Activated CD8-positive, alpha-beta memory T cell treated with anti-CD3 and anti-CD28 coated beads, Interleukin-2, amount 50 U/mL, for 48 hours (primary cell): ENCODE measurements around the gene MRAP2.

Experiments
- DNase-seq: peaks from one replicate; pipeline ENCODE4 v3.0.0-alpha.2; 2020

Gene MRAP2, protein sequence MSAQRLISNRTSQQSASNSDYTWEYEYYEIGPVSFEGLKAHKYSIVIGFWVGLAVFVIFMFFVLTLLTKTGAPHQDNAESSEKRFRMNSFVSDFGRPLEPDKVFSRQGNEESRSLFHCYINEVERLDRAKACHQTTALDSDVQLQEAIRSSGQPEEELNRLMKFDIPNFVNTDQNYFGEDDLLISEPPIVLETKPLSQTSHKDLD

GRCh38 chr6:84033523-84034451 lies at the start of gene MRAP2:
Gene MRAP2 (plus strand): TSS chr6:84033772. CDS start chr6:84055319, 21,547 bp downstream.
- peak; percentile 55 for DNase-seq

- DNase-seq = no peak
These were observed 49.2 kb upstream of the MRAP2 start for GRCh38 chr6:83984411-83984810.

- no peak for DNase-seq
These were observed 48.3 kb upstream of the MRAP2 start for GRCh38 chr6:83985308-83985713.

DNA sequence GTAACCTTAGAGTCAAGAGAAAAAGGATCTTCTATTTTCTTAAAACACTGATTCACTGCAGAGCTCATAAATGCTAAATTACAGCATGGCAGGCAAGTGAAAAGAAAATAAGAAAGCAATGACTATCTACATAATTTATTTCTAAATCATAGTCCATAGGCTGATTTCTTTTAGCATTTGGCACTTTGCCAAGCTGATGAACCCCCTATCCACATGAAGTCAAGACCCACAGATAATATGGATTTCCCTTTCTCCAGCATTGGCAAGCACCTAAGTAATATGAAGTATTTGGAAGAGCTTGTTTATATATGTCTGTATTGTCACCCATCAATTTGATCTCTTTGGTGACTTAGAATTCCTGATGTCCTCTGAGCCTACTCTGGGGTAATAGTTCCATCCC lies 47.9 kb upstream of the MRAP2 start:
- DNase-seq = no peak

DNA sequence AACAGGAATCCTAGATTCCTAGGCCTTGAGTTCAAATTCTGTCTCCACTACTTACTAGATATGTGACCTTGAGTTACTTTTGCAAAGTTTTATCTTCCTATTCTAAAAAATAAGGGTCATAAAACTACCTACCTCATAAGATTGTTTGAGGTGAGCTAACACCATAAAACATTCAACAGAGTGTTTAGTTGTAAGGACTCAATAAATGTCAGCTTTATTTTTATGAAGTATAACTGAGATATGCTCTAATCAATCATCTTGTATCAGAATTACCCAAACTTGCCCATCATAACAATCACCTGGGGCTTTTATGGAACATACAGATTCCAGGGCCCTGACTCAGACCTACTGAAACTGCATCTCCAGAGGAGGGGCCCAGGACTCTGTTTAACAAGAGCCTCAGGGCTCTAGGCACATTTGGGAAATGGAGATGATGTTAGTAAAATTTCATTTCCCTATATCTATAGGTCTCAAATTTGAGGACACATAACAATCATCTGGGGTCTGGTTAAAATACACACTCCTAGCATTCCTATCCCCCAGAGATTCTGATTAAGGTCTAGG lies 35.5 kb upstream of the MRAP2 start:
- no peak for DNase-seq

DNA sequence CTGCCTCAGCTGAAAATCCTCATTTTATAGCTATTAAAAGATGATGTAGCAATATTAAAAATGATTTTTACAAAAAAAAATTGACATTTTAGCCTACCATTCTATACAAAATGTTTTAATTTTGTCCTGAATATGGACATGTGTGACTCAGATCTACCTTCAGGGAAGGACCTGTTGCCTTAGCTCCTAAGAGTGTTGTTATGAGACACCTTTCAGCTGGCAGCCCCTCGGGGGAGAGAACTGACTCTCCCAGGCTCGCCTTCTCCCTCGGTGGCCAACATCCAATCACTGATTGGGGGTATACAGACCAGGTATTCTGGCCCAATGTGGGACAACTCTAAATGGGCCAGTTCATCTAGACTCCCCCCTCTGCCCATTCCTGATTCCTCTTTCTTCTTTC lies 32.5 kb upstream of the MRAP2 start:
- DNase-seq = no peak

DNA sequence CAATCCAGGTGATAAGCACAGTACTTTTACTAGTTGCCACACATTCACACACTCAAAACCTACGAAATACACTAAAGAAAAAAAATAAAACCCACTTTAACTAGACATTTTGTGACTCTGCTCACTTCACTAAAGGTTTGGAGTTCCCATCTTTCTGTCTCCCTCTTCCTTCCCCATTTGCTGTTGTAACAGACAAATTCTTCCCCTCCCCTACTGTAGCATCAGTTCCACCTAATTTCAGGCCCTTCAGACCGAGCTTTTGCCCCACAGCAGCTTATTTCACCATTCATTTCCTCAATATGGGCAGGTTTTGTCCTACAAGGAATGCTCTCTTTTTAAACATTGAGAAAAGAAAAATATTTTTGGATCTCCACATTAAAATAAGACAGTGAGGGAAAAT lies 31.3 kb upstream of the MRAP2 start:
- DNase-seq = no peak

- no peak for DNase-seq
These were observed 30.4 kb upstream of the MRAP2 start for GRCh38 chr6:84003131-84003530.

DNA sequence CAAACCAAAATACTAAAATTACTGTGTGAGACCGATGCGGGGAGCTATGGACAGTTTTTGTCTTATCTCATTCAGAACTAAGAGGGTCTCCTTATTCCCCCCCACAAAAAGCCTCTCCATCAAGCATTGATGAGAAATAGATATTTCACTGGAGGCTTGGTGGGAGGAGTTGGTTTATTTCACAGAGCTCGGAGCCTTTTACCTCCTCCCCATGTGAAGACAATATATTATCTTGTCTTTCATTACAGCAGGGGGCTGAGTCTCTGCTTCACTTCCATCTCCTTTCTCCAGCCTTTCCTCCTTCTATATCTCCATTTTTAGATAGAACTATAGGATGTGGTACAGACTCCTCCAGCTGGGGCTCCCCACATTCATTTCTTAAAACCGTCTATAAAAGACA lies 29.9 kb upstream of the MRAP2 start:
- no peak for DNase-seq

DNA sequence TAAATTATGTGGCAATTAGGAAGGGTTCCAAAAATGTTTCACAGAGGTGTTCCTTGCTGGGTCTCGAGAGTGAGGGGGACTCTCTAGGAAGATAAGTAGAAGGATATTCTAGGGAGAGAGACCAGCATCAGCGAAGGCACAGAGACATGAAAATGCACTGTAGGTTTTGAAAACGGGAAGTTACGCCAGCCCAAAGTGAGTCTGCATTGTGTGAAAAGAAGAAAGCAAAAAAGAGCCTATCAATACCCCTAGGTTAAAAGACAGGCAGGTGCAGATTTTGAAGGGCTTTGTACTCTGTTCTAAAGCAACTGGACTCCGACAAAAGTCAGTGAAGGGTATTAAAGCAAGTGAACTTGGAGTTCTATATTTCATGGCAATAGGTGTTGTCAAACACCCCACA lies 25.7 kb upstream of the MRAP2 start:
- DNase-seq = no peak

- no peak for DNase-seq
These were observed 20.2 kb upstream of the MRAP2 start for GRCh38 chr6:84013354-84013753.

GRCh38 chr6:84013931-84014330 lies 19.6 kb upstream of the MRAP2 start:
- no peak for DNase-seq

GRCh38 chr6:84016029-84016428 lies 17.5 kb upstream of the MRAP2 start:
- DNase-seq = no peak

DNA sequence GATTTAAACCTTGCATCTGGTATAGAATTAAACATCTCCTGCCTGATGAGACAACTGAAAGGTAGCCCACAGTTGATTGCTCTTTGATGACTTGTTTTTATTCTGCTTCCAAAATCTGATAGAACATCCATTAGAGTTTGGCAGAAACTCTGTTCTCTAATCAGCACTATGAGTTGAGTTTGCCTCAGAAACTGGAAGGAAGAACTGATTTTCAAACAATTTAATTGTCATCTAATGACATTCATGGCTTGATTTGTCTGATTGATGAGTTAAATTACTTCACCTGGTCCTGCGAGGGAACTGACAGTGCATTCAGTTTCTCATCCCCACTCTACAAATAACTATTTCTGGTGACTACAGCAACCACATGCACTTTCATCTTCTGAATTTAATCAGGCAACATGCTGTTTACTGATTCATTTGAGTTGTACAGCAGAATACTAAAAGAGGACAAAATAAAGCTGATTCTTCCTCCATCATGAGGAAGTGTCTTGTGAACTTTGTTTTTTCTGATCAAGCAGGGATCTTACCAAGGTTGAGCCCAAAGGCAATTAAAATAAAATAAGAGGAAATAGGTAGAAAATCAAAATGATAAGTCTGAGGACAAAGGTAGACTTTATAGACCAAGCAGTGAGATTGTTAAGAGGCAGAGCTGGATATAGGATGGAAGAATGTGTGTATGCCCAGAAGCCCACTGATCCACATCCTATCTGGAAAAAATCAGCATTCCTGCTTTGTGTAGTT lies 15.7 kb upstream of the MRAP2 start:
- no peak for DNase-seq

DNA sequence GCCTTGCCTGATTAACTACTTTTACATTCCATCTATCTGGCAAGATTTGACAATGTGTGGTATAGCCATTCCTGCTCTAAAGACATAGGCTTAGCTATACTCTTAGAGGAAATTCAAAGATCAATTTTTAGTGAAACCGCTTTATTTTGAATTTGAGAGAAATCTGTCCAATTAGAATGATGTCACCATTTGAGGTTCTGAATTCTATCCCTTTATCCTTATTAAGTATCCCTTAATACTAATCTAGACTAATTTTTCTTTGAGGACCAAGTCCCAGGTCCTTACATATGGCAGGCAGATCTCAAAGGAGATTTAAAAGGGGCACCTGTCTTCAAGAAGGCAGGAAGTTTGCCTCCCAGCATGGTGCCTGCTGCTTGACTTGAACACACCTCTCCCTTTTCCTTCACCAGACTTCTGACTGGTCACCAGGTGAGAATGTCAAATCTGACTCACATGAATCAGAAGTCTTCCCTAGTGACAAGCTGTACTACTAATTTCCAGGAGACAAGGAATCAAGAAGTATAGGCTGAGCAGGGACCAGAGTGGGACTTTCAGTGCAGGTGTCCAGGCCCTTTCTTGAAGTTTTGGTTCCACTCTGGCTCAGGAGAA lies 15.0 kb upstream of the MRAP2 start:
- no peak for DNase-seq

GRCh38 chr6:84019141-84019841 lies 14.3 kb upstream of the MRAP2 start:
- DNase-seq = no peak

- DNase-seq = no peak
These were observed 13.7 kb upstream of the MRAP2 start for GRCh38 chr6:84019842-84020211.

GRCh38 chr6:84021625-84022024 lies 11.9 kb upstream of the MRAP2 start:
- DNase-seq = no peak

DNA sequence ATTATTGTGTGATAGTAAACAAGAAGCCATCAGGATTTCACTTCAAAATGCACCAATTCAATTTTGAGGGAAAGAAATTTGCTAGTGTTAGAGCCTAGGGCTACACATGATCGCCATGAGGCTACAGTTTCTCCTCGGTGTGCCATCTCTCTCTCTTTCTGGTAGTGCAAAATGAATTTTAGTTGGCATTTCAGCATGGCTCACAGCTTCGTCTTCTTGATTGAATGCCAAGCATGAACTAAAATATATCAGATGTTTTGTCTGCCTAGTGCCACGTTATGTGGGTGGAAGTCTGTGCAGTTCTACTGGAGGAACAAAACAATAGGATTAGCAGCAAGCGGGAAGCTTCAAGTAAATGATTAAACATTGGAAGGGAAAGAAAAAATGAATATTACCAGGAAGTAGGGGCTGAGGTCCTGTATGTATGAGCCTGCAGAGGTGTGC lies 6.8 kb upstream of the MRAP2 start:
- DNase-seq = no peak

DNA sequence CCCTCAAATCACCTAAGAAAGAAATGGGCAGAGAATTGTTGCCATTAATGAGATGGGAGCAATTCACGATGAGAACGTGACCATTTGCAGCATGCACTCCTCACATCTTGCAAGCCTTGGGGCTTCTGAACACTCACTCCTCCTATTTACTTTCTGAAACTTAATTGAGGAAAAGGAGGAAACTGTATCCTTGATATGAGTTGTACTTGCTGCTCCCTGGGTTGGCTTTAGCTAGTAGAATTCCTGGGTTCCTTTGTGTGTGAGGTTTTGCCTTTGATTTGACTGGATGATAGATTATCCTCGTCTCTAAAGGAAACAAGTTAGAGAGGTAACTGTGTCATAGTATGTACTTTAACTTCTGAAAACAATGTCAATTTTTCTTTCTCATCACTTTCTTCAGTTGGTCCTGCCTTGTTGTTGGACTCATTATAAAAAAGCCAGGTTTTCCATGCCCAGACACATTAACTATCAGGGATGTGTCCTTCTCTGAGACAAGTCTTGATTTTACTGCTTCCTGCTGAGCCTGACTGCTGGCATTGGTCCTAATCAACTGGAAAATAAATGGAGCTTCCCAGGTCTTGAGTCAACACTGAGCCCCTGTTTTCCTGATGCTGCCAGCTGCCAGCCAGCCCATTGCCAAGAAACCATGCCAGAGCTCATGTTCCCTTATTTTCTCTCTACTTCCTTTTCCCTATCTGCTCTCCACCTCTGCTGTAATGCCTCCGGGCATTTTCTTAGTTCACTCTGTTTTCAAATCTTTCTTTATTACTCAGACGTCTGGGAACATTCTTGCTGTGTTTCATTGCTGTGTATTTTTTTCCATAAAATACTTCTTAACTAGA lies 6.0 kb upstream of the MRAP2 start:
- DNase-seq = no peak

- DNase-seq = no peak
These were observed 5.2 kb upstream of the MRAP2 start for GRCh38 chr6:84028350-84028749.
